Subcutaneous adipose tissue (tissue), 4 donors: ENCODE measurements around the gene SOAT1. TPM values are rescaled to one million over a fixed set of nuclear protein-coding genes. Genes with fewer than 3 reads are reported as not detected.

Source experiments
- CTCF ChIP-seq: fragments of 450-650 bp; IDR thresholded peaks from one replicate; pipeline ENCODE4 v1.5.1; 2016; ENCODE audit warnings: low read depth, mild to moderate bottlenecking, control low read depth, antibody characterized with exemption, moderate library complexity
- total RNA-seq, 4 donors: library from RNA; depleted of rRNA; stranded (reverse); fragments of >200 nt; gene quantifications; one replicate each; pipeline ENCODE4 v1.1.0, GENCODE V29; 2016

Gene SOAT1
- total RNA-seq, 4 donors from 2014 or later: 13.9 to 83.3 (median 29.2) TPM

GRCh38 chr1:179264507-179264906, 29.1 kb upstream of the SOAT1 start:
- no peak for TF ChIP-seq CTCF

- no peak for TF ChIP-seq CTCF
Measured at GRCh38 chr1:179269071-179269470, 24.5 kb upstream of the SOAT1 start.

GRCh38 chr1:179278920-179279319, 14.7 kb upstream of the SOAT1 start:
- TF ChIP-seq CTCF: no peak

GRCh38 chr1:179283992-179284391, 9.6 kb upstream of the SOAT1 start:
- no peak for TF ChIP-seq CTCF

- no peak for TF ChIP-seq CTCF
Measured at GRCh38 chr1:179287946-179288345, 5.7 kb upstream of the SOAT1 start.

GRCh38 chr1:179288977-179289376, 4.6 kb upstream of the SOAT1 start:
- TF ChIP-seq CTCF: no peak

- no peak for TF ChIP-seq CTCF
Measured at GRCh38 chr1:179295164-179295755, 1.7 kb downstream of the SOAT1 start.
